ENCODE results near the gene ALDH1L2. TPM values are rescaled to one million over a fixed set of nuclear protein-coding genes. Genes with fewer than 3 reads are reported as not detected.

Gene ALDH1L2
- total RNA-seq, 1 experiment from 2014 or later: 7.7 TPM

GRCh38 chr12:105109465-105110212 lies 25.4 kb upstream of the ALDH1L2 start (continued):
- TF ChIP-seq OVOL2 (CRISPR knock-in tag; IDR thresholded peaks at IDR 0.05; ENCODE audit: borderline replicate concordance) (no peak), CREM (CRISPR knock-in tag; IDR thresholded peaks at IDR 0.05) (no peak)

GRCh38 chr12:105107494-105108371 lies 23.5 kb upstream of the ALDH1L2 start, which contains the start of gene WASHC4:
Gene WASHC4, plus strand, starts transcription at chr12:105107731. Its CDS starts 70 bp downstream, at chr12:105107801.
- peaks cover 9% of the 10 kb centered on the region for H3K27me3 Mint-ChIP-seq (ENCODE audit: low read depth)
- ChIA-PET CTCF (interaction anchor here (0.9 to 1.5 kb wide), 3 partner anchors 16 to 55 kb away, joined by 3 to 6 read pairs (median 3); partner anchors contain the start of gene ALDH1L2), POLR2A (interaction anchor here (0.6 to 1.9 kb wide), 8 partner anchors 8 to 1178 kb away, joined by 3 to 9 read pairs (median 5); partner anchors contain the start of gene ALDH1L2)
- peak; percentile 94 for DNase-seq (ENCODE audit: low spot score)
- H3K27ac Mint-ChIP-seq: peak within 1 kb of the TSS; percentile 97
- peaks cover 8% of the 10 kb centered on the region for H3K9me3 Mint-ChIP-seq
- peaks cover 9% of the 10 kb centered on the region for H3K36me3 Mint-ChIP-seq
- peaks cover 51% of the 10 kb centered on the region for H3K4me1 Mint-ChIP-seq
- peak; percentile 94 for ATAC-seq
- H3K4me3 Mint-ChIP-seq: peak within 1 kb of the TSS; percentile 96
- no peak for TF ChIP-seq NFATC4 (CRISPR knock-in tag; IDR thresholded peaks at IDR 0.05)
- no peak for TF ChIP-seq ZNF138 (CRISPR knock-in tag; conservative IDR thresholded peaks at IDR 0.05)
- no peak for TF ChIP-seq SMAD4 (CRISPR knock-in tag; IDR thresholded peaks at IDR 0.05)
- TF ChIP-seq ZNF423 (CRISPR knock-in tag; IDR thresholded peaks at IDR 0.05): no peak
- TF ChIP-seq SMAD3 (CRISPR knock-in tag; IDR thresholded peaks at IDR 0.05; ENCODE audit: borderline replicate concordance): peak; percentile 95
- TF ChIP-seq TEAD4 (CRISPR knock-in tag; IDR thresholded peaks at IDR 0.05): no peak
- TF ChIP-seq JUN (CRISPR knock-in tag; IDR thresholded peaks at IDR 0.05): 0 out of 2 replicates have a peak, but pooled peaks have one; percentile 44
- TF ChIP-seq E2F5 (CRISPR knock-in tag; IDR thresholded peaks at IDR 0.05): peak; percentile 87
- no peak for TF ChIP-seq ATF2 (CRISPR knock-in tag; IDR thresholded peaks at IDR 0.05; ENCODE audit: borderline replicate concordance, low read depth)
- peak; percentile 61; the same call in 1 of the 2 replicates for TF ChIP-seq MYBL2 (CRISPR knock-in tag; IDR thresholded peaks at IDR 0.05)
- TF ChIP-seq, protein P1, sequence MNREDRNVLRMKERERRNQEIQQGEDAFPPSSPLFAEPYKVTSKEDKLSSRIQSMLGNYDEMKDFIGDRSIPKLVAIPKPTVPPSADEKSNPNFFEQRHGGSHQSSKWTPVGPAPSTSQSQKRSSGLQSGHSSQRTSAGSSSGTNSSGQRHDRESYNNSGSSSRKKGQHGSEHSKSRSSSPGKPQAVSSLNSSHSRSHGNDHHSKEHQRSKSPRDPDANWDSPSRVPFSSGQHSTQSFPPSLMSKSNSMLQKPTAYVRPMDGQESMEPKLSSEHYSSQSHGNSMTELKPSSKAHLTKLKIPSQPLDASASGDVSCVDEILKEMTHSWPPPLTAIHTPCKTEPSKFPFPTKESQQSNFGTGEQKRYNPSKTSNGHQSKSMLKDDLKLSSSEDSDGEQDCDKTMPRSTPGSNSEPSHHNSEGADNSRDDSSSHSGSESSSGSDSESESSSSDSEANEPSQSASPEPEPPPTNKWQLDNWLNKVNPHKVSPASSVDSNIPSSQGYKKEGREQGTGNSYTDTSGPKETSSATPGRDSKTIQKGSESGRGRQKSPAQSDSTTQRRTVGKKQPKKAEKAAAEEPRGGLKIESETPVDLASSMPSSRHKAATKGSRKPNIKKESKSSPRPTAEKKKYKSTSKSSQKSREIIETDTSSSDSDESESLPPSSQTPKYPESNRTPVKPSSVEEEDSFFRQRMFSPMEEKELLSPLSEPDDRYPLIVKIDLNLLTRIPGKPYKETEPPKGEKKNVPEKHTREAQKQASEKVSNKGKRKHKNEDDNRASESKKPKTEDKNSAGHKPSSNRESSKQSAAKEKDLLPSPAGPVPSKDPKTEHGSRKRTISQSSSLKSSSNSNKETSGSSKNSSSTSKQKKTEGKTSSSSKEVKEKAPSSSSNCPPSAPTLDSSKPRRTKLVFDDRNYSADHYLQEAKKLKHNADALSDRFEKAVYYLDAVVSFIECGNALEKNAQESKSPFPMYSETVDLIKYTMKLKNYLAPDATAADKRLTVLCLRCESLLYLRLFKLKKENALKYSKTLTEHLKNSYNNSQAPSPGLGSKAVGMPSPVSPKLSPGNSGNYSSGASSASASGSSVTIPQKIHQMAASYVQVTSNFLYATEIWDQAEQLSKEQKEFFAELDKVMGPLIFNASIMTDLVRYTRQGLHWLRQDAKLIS (CRISPR knock-in tag; IDR thresholded peaks at IDR 0.05; ENCODE audit: borderline replicate concordance): no peak; the same call in 1 of the 2 replicates
- no peak for TF ChIP-seq STAT6 (CRISPR knock-in tag; conservative IDR thresholded peaks at IDR 0.05; ENCODE audit: low read depth)
- TF ChIP-seq, protein P2, sequence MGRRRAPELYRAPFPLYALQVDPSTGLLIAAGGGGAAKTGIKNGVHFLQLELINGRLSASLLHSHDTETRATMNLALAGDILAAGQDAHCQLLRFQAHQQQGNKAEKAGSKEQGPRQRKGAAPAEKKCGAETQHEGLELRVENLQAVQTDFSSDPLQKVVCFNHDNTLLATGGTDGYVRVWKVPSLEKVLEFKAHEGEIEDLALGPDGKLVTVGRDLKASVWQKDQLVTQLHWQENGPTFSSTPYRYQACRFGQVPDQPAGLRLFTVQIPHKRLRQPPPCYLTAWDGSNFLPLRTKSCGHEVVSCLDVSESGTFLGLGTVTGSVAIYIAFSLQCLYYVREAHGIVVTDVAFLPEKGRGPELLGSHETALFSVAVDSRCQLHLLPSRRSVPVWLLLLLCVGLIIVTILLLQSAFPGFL (CRISPR knock-in tag; IDR thresholded peaks at IDR 0.05; ENCODE audit: borderline replicate concordance): no peak
- peak; percentile 91; the same call in 1 of the 2 replicates for TF ChIP-seq ATF1 (CRISPR knock-in tag; IDR thresholded peaks at IDR 0.05)
- TF ChIP-seq, protein P3, sequence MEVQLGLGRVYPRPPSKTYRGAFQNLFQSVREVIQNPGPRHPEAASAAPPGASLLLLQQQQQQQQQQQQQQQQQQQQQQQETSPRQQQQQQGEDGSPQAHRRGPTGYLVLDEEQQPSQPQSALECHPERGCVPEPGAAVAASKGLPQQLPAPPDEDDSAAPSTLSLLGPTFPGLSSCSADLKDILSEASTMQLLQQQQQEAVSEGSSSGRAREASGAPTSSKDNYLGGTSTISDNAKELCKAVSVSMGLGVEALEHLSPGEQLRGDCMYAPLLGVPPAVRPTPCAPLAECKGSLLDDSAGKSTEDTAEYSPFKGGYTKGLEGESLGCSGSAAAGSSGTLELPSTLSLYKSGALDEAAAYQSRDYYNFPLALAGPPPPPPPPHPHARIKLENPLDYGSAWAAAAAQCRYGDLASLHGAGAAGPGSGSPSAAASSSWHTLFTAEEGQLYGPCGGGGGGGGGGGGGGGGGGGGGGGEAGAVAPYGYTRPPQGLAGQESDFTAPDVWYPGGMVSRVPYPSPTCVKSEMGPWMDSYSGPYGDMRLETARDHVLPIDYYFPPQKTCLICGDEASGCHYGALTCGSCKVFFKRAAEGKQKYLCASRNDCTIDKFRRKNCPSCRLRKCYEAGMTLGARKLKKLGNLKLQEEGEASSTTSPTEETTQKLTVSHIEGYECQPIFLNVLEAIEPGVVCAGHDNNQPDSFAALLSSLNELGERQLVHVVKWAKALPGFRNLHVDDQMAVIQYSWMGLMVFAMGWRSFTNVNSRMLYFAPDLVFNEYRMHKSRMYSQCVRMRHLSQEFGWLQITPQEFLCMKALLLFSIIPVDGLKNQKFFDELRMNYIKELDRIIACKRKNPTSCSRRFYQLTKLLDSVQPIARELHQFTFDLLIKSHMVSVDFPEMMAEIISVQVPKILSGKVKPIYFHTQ (CRISPR knock-in tag; IDR thresholded peaks at IDR 0.05): no peak
- TF ChIP-seq ERG (CRISPR knock-in tag; IDR thresholded peaks at IDR 0.05): no peak

Data from WTC11 (cell line).